SKM-1 treated with dmso at 0.1 percent for 144 hours (cell line): ENCODE results near the gene POLG2.
"Not testable (repeated sequence)": the region's sequence is repeated elsewhere in the genome, so short reads cannot be mapped to it uniquely, and the experiment has no call there.

Source experiments
- DNase-seq: peaks from one replicate; lab custom pipeline; 2025; ENCODE audit not compliant: unreplicated experiment; lab: John Stamatoyannopoulos, UW

POLG2 gene

GRCh38 chr17:64506201-64506575 lies 9.3 kb upstream of the POLG2 start, which contains the start of gene DDX5:
Gene DDX5, minus strand, starts transcription at chr17:64506289. Its CDS starts 170 bp downstream, at chr17:64506119.
- DNase-seq = peak; percentile 98

DNA sequence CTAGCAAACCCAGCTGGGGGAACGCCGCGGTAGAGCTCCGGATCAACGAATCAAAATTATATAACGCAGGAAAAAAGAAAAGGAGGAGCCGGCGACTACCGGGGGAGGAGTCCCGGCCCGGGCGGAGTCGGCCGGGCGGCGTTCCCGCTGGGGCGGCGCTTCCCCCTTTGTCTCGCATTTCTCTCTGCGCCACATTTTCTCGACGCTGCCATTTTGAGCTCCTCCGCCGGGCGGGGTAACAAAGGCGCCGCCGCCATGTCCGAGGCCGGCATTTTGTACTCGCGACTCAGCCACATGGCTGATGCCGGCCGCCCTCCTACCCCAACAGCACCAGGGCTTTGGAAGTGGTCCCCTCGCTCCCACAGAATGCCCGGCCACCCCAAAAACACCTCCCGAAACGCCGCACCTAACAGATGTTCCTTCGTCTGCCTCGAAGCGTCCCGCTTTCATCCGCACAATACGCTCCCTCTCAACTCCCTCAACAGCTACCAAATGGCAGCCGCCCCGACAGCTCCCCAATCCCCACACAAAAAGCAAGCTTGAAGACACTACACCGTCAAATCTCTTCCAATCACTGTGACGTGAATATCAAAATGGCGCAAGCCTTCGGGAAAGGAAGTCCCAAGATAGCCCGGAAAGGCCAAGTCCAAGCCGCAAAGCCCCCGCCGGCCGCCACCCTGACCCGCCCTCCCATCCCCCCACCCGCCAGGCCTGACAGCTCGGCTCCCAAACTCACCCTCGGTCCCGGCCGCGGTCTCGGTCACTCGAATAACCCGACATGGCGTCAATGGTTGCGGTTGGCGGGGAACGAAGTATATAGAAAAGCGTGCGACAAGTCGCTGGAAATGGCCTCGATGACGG lies 8.7 kb upstream of the POLG2 start:
- DNase-seq = peak; percentile 64

DNA sequence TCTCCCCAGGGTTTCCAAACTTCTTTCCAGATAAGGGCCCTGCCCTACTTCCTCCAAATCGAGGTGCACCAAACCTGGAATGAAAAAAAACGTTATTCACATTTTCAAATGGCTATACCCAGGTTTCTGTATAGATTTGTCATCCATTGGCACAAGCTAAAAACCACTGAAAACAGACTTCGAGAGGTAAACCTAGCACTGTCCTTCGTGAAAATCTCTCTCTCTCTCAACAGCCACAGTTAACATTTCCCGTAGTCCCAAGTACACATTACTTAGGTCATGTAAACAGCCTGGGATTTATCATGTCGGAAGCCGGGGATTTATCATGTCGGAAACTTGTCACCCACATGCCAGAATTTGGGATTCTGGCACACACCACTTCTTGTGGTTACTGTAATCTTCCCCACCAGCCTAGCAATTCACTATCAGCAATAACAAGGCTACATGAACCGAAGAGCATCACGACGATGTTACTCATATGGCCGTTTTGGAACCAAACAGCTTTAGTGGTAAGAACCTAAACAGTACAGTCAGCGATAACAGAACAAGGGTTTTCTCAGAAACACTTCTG lies 8.0 kb upstream of the POLG2 start:
- DNase-seq = no peak

- DNase-seq = no peak
Observed at GRCh38 chr17:64503821-64504768, 7.2 kb upstream of the POLG2 start.

GRCh38 chr17:64503341-64503740 lies 6.5 kb upstream of the POLG2 start:
- DNase-seq = no peak

- no peak for DNase-seq
Observed at GRCh38 chr17:64502809-64503208, 6.0 kb upstream of the POLG2 start.

DNA sequence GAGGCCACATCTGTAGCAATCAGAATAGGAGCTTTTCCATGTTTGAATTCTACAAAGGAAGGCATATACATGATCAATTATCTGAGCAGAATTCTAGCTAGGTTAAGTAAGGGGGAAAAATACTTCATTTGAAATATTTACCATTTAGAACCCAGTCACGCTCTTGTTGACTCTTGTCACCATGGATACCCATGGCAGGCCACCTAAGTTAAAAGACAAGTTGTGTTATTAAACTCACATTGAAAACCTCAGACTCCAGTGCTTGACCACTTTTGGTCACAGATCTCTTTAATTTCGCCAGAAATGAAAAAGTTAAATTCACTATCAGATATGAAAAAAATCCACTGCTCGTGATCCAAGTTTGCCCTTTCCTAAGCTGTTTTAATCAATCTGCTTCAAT lies 5.2 kb upstream of the POLG2 start:
- no peak for DNase-seq

DNA sequence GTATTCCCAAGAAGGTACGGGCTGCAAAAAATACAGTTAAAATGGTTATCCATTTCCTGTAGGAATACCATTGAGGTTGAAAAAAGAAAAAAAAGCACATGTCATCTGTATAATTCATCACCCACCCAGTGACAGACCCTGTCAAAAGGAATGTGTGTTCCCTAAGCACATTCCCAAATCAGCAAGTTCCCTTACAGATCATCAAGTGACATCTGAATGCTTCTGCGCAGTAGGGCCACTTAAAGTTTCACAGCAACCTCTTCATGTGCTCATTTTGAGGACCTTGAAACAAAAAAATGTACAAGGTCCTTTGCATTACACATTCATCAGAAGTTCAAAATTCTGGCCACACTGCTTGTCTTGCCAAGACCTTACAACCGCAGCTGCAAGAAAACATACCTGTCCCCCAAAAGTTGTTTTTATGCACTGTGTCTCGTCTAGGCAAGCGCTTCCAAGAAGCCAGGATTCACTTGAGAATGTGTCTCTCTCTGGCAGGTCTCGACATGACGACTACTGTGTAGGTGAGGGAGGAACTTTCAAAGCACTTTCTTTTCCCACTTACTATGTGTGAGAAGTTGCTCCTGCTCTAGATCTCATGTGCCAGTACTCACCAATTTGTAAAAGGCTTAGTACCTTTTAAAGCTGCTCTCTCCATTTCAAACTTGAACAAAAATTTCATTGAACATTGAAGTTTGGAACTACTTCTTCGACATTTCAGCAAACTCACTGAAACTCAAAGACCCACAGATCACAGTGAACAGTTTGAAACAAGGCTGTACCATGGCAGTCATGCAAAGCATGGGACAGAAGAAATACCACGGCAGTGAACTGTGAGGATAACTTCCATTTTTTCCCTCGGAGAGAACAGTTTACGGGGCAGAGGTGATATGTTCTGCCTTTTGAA lies 4.3 kb upstream of the POLG2 start:
- no peak for DNase-seq

GRCh38 chr17:64500487-64500859 lies 3.6 kb upstream of the POLG2 start:
- DNase-seq = no peak

DNA sequence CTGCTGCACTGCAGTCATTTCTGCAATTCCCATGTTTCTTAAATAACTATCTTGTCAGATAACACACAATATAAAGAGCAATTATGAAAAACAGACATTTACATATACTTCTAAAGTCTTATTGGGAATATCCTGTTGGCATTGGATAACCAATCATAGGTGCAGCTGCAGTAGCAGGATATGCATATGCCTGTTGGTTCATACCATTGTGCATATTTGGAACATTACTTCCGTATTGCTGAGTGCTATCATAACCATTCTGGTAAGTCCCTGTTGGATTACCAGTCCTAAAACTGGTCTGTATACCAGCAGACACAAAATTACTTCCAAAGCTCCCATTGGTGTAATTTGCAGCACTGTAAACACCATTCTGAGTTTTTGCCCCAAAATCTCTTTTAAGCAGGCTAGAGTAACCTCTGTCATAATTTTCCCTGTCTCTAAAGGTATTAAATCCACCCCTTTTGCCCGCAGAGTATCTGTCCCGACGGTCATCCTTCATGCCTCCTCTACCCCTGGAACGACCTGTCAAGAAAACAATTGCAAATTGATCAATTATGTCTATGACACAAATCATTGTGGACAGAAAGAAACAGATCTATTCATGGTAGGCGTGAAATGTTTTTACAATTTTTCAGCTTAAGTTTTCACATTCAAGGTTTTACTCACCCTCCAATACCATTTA lies 3.1 kb upstream of the POLG2 start:
- DNase-seq = no peak

DNA sequence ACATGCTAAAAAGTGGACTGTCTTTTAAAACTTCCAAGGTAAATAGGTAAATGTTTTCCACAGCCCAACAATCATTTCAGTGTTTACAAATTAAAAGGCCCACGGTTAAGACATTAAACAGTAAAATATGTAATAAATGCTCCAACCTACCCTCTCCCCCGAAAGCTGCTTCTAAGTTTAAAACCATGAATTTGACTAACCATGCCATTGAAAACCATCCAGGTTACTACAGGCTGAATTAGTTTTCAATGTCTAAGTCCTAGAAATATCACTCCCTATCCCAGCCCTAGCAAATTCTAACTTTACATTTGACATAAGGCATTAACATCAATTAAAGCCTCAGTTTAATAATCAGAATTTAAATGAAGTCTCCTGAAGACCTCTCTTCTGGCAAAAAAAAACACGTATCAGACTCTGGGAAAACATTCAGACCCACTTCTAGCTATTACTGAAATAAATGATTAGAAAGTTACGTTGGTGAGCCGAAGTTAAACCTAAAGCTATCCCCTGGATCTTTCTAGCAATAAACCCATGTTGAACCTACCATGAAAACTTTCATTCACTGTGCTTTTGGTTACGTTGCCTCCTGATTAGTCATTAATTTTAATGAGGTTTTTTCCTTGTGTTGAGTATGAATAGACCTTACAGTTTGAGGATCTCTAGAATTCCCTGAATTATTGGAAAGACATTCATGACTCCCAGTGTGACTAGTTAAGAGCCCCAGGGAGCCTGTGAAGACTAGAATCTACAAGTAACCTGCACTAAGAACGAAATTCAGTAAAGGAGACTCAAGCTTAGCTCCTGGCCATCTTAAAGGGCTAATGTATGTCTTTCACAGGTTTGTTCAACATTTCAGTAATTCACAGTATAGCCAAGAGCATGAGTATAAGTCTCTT lies 1.7 kb upstream of the POLG2 start:
- no peak for DNase-seq

GRCh38 chr17:64497565-64498035 lies 746 bp upstream of the POLG2 start:
- DNase-seq = no peak

DNA sequence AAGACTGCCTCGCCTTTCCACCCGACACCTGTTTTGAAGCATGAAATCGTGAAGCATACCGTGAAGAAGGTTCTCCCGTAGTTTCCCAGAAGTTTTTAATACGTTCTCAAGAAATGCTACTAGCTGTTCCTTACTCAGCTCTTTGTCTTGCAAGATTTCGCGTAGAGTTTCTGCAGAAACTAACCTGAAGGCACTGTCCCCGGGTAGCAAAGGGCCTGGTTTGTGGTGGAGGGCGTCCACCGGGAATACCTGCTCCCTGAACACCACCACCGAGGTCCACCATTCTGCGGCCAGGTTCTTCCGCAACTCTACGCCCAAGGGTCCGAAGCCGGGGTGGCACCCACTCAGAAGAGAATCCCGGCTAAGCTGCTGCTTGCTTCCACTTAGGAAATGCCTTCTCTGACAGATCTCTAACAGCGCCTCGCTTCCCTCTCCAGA lies 487 bp downstream of the POLG2 start:
- DNase-seq = no peak

DNA sequence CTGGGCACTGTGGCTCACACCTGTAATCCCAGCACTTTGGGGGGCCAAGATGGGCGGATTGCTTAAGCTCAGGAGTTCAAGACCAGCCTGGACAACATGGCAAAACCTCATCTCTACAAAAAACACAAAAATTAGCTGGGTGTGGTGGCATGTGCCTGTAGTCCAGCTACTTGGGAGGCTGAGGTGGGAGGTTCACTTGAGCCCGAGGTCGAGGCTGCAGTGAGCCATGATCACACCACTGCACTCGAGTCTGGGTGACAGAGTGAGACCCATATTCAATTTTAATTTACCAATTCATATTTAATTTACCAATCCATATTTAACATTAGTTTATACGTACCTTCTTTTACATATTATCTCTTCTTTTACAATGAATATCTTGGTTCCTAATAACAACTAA lies 1.6 kb downstream of the POLG2 start:
- DNase-seq = not testable (repeated sequence)

- DNase-seq = no peak
Observed at GRCh38 chr17:64494121-64494520, 2.7 kb downstream of the POLG2 start.

- DNase-seq = no peak
Observed at GRCh38 chr17:64492481-64493109, 4.3 kb downstream of the POLG2 start.

DNA sequence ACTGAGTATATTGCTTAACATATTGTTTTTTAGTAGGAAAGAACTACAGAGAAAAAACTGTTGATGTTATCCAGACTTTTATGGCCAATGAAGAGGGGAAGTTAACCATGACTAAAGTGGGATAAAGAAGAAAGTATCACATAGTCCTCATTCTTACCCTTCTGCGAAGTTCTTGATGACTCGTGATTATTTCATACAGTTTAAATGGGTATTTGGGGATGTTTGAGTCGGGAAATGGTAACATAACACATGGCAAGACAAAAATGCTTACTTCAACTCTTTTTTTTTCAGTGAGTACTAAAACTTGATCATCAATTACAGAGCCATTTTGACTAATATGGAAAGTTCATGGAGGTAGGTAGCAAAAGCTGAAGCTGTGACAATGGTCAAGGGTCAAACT lies 4.9 kb downstream of the POLG2 start:
- DNase-seq = no peak
